Hepatocyte (in vitro differentiated cells): ENCODE data around the gene CYP3A7. TPM values are rescaled to one million over a fixed set of nuclear protein-coding genes. Genes with fewer than 3 reads are reported as not detected.

ENCODE experiments used
- DNase-seq: peaks from one replicate; pipeline ENCODE4 v3.0.0-alpha.2; 2016; ENCODE audit warnings: low spot score
- H2AFZ ChIP-seq: fragments of 200-600 bp; sonication (generic); 2 replicates; pipeline ENCODE4 v1.6.0; 2016; ENCODE audit warnings: antibody characterized with exemption, mild to moderate bottlenecking
- H3K27ac ChIP-seq: fragments of 200-600 bp; sonication (generic); 2 replicates; pipeline ENCODE4 v1.5.1; 2016; ENCODE audit warnings: mild to moderate bottlenecking
- H3K27me3 ChIP-seq: fragments of 200-600 bp; sonication (generic); 2 replicates; pipeline ENCODE4 v1.6.1; 2016
- H3K36me3 ChIP-seq: fragments of 200-600 bp; sonication (generic); replicated peaks from 2 replicates; pipeline ENCODE4 v1.5.1; 2016; ENCODE audit warnings: low read depth; ENCODE audit not compliant: insufficient read depth
- H3K4me1 ChIP-seq: fragments of 200-600 bp; sonication (generic); 2 replicates; pipeline ENCODE4 v1.5.1; 2016; ENCODE audit warnings: mild to moderate bottlenecking, moderate library complexity; ENCODE audit not compliant: insufficient read depth
- H3K4me2 ChIP-seq: fragments of 200-600 bp; sonication (generic); 2 replicates; pipeline ENCODE4 v1.6.0; 2016
- H3K4me3 ChIP-seq: fragments of 200-600 bp; sonication (generic); 2 replicates; pipeline ENCODE4 v1.5.1; 2016; ENCODE audit warnings: mild to moderate bottlenecking
- H3K79me2 ChIP-seq: fragments of 200-600 bp; sonication (generic); 2 replicates; pipeline ENCODE4 v1.6.0; 2017; ENCODE audit warnings: mild to moderate bottlenecking
- H3K9me2 ChIP-seq: fragments of 200-600 bp; sonication (generic); replicated peaks from 2 replicates; pipeline ENCODE4 v1.6.0; 2017; ENCODE audit warnings: mild to moderate bottlenecking; ENCODE audit not compliant: insufficient read depth
- H3K9me3 ChIP-seq: fragments of 200-600 bp; sonication (generic); 2 replicates; pipeline ENCODE4 v1.5.1; 2016; ENCODE audit warnings: low read depth, mild to moderate bottlenecking
- H4K20me1 ChIP-seq: fragments of 200-600 bp; sonication (generic); 2 replicates; pipeline ENCODE4 v1.6.0; 2016; ENCODE audit warnings: mild to moderate bottlenecking; ENCODE audit not compliant: insufficient read depth, poor library complexity, severe bottlenecking
- EZH2 ChIP-seq: fragments of 200-600 bp; sonication (generic); IDR thresholded peaks from 2 replicates; pipeline ENCODE4 v1.6.1; 2016; ENCODE audit warnings: antibody characterized with exemption, mild to moderate bottlenecking, borderline replicate concordance
- EZH2phosphoT487 ChIP-seq: fragments of 200-600 bp; sonication (generic); IDR thresholded peaks from one replicate; pipeline ENCODE4 v1.6.1; 2018; ENCODE audit warnings: antibody characterized with exemption, mild to moderate bottlenecking, low read depth, moderate library complexity; ENCODE audit not compliant: unreplicated experiment, severe bottlenecking
- WGBS: methylation state at CpG from one replicate; pipeline ENCODE4 v1.1.6; 2016; ENCODE audit warnings: low lambda C conversion rate; ENCODE audit errors: missing lambda C conversion rate; 5-methylcytosine and 5-hydroxymethylcytosine counted together
- polyA plus RNA-seq: library from polyadenylated mRNA; unstranded; fragments of >200 nt; fragmentation: Nextera tagmentation; extraction: Ambion mirVana; gene quantifications from 2 replicates; pipeline ENCODE4 v1.2.1, GENCODE V29; 2016
- total RNA-seq: library from RNA; depleted of rRNA; stranded (reverse); fragments of >200 nt; gene quantifications from 2 replicates; pipeline ENCODE4 v1.2.3, GENCODE V29; 2014
- TF ChIP-seq, protein P1 (sequence below): fragments of 200-600 bp; sonication (generic); IDR thresholded peaks from 2 replicates; pipeline ENCODE4 v1.5.1; 2016; ENCODE audit warnings: antibody characterized with exemption, mild to moderate bottlenecking; ENCODE audit not compliant: poor library complexity

The CYP3A7 gene
- total and polyA plus RNA-seq, 2 experiments from 2014 or later: 444 to 770 TPM

DNA sequence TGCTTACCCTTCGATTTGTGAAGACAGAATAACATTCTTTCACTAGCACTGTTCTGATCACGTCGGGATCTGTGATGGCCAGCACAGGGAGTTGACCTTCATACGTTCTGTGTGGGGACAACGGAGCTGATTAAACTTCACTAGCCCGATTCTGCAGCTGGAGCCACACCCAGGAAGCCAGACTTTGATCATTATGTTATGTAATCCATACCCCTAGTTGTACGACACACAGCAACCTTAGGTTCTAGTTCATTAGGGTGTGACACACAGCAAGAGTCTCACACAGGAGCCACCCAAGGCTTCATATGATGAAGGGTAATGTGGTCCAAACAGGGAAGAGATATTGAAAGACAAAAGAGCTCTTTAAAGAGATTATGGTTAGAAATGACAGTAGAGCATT, 62.4 kb downstream of the CYP3A7 start:
- Histone ChIP-seq H3K9me3 (no peaks in the 10 kb centered on the region), H3K27me3 (no peaks in the 10 kb centered on the region), H3K4me3 (no peak overlapping the region), H3K36me3 (no peaks in the 10 kb centered on the region), H3K9me2 (no peaks in the 10 kb centered on the region), H3K79me2 (no peaks in the 10 kb centered on the region), H2AFZ (no peak overlapping the region), H3K4me2 (no peak overlapping the region), H4K20me1 (no peaks in the 10 kb centered on the region), H3K4me1 (peaks cover 11% of the 10 kb centered on the region), H3K27ac (no peak overlapping the region)
- no peak for DNase-seq
- 81% methylated on average over 7 of the region's 7 CpGs for WGBS
- no peak for TF ChIP-seq EZH2
- no peak for TF ChIP-seq EZH2phosphoT487
- TF ChIP-seq, protein P1, sequence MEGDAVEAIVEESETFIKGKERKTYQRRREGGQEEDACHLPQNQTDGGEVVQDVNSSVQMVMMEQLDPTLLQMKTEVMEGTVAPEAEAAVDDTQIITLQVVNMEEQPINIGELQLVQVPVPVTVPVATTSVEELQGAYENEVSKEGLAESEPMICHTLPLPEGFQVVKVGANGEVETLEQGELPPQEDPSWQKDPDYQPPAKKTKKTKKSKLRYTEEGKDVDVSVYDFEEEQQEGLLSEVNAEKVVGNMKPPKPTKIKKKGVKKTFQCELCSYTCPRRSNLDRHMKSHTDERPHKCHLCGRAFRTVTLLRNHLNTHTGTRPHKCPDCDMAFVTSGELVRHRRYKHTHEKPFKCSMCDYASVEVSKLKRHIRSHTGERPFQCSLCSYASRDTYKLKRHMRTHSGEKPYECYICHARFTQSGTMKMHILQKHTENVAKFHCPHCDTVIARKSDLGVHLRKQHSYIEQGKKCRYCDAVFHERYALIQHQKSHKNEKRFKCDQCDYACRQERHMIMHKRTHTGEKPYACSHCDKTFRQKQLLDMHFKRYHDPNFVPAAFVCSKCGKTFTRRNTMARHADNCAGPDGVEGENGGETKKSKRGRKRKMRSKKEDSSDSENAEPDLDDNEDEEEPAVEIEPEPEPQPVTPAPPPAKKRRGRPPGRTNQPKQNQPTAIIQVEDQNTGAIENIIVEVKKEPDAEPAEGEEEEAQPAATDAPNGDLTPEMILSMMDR: no peak

DNA sequence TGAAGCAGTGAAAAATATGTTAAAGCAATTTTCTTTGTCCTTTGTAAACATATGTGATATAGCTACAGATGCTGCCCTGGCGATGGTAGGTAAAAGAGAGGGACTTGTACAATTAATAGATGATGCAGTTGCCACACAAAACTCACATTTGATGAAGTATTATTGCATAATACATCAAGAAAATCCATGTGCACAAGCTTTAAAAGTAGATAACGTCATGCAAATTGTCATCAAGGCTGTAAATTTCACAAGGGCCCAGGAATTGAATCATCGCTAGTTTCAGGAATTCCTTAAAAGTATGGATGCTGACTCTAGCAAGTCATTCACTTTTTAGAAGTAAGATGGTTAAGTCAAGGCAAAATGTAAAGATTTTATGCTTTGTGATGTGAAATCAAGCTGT, 65.2 kb downstream of the CYP3A7 start:
- H3K4me3 ChIP-seq: no peak overlapping the region
- no peaks in the 10 kb centered on the region for H3K9me3 ChIP-seq
- no peaks in the 10 kb centered on the region for H4K20me1 ChIP-seq
- H3K27ac ChIP-seq: no peak overlapping the region
- WGBS: 87% methylated on average over 3 of the region's 3 CpGs
- H3K4me2 ChIP-seq: no peak overlapping the region
- TF ChIP-seq EZH2 (no peak), EZH2phosphoT487 (no peak)
- TF ChIP-seq, protein P1: no peak
- no peaks in the 10 kb centered on the region for H3K4me1 ChIP-seq
- no peaks in the 10 kb centered on the region for H3K27me3 ChIP-seq
- no peaks in the 10 kb centered on the region for H3K36me3 ChIP-seq
- no peak overlapping the region for H2AFZ ChIP-seq
- DNase-seq: no peak
- no peaks in the 10 kb centered on the region for H3K79me2 ChIP-seq
- no peaks in the 10 kb centered on the region for H3K9me2 ChIP-seq

DNA sequence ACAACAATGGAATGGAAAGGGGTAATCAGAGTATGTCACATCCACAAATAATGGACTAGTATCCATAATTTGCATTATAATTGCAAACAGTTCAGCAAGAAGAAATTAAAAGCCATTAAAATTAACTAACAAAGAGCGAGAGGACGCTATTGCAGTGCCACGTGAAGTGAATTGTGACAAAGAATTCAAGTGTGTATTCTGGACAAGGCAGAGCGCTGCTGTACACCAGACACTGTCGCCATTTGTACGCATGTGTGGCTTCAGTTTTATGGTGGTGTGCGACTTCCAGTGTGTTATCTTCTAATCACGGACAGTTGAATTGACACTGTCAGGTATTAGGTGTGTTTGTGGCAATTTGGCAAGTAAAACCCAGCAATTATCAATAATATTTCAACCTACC, 66.5 kb downstream of the CYP3A7 start:
- Histone ChIP-seq H3K4me3 (no peak overlapping the region), H2AFZ (no peak overlapping the region), H3K27me3 (no peaks in the 10 kb centered on the region), H3K36me3 (peaks cover under 1% of the 10 kb centered on the region), H3K4me2 (no peak overlapping the region), H3K9me2 (no peaks in the 10 kb centered on the region), H4K20me1 (no peaks in the 10 kb centered on the region), H3K9me3 (peaks cover 3% of the 10 kb centered on the region), H3K27ac (no peak overlapping the region), H3K4me1 (no peaks in the 10 kb centered on the region), H3K79me2 (no peaks in the 10 kb centered on the region)
- no peak for DNase-seq
- no peak for TF ChIP-seq EZH2
- no peak for TF ChIP-seq EZH2phosphoT487
- TF ChIP-seq, protein P1: no peak
- WGBS: 96% methylated on average over 8 of the region's 8 CpGs

DNA sequence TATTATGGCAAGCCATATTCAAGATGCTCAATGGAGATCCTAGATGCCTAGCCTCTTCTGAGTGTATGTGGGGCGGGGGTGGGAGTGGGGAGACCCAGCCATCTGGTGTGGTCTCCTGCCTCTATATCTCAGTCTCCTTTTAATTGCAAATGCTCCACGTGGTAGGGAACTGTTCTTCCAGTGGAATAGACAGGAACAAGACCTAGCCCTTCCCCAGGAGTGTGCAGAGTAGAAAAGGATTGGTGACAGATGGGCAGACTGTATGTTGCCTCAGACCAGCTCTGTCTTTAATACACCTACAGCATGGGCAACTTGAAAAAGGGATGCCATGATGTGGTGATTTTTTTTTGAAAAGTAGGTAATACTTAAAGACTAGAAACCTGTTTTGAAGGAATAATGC, 67.8 kb downstream of the CYP3A7 start:
- 59% methylated on average over 2 of the region's 2 CpGs for WGBS
- DNase-seq: no peak
- Histone ChIP-seq H3K4me2 (no peak overlapping the region), H3K79me2 (no peaks in the 10 kb centered on the region), H3K4me1 (no peaks in the 10 kb centered on the region), H3K4me3 (no peak overlapping the region), H3K27ac (no peak overlapping the region), H3K9me3 (peaks cover 3% of the 10 kb centered on the region), H3K9me2 (no peaks in the 10 kb centered on the region), H3K27me3 (no peaks in the 10 kb centered on the region), H4K20me1 (no peaks in the 10 kb centered on the region), H3K36me3 (peaks cover 6% of the 10 kb centered on the region), H2AFZ (no peak overlapping the region)
- TF ChIP-seq EZH2 (no peak), EZH2phosphoT487 (no peak)
- TF ChIP-seq, protein P1: no peak
